Calu3 (cell line): ENCODE results near the gene AFF2. TPM values are rescaled to one million over a fixed set of nuclear protein-coding genes. Genes with fewer than 3 reads are reported as not detected.

Experiments used
- BruUV-seq: library from RNA; stranded (reverse); fragments of 400-500 nt; replicated peaks from 2 replicates; lab custom pipeline; 2021; lab: Mats Ljungman, UMichigan
- CTCF ChIA-PET: fragments of 300-600 bp; sonication (Branson Sonifier 250); formaldehyde crosslinking; loops from one replicate; lab custom pipeline; 2022; ENCODE audit warnings: antibody characterized with exemption; lab: Charles Lee
- DNase-seq: peaks from one replicate; pipeline ENCODE4 v3.0.0; 2022
- H3K27ac Mint-ChIP-seq: one replicate; pipeline ENCODE4 v1.8.0; 2022; ENCODE audit warnings: mixed read lengths; ENCODE audit not compliant: unreplicated experiment
- H3K27me3 Mint-ChIP-seq: one replicate; pipeline ENCODE4 v1.8.0; 2022; ENCODE audit warnings: mixed read lengths; ENCODE audit not compliant: unreplicated experiment
- H3K36me3 Mint-ChIP-seq: one replicate; pipeline ENCODE4 v1.8.0; 2022; ENCODE audit warnings: mild to moderate bottlenecking, moderate library complexity, mixed read lengths; ENCODE audit not compliant: insufficient read depth, unreplicated experiment
- H3K4me1 Mint-ChIP-seq: one replicate; pipeline ENCODE4 v1.8.0; 2022; ENCODE audit warnings: mild to moderate bottlenecking, low read depth, mixed read lengths; ENCODE audit not compliant: unreplicated experiment
- H3K4me3 Mint-ChIP-seq: one replicate; pipeline ENCODE4 v1.8.0; 2022; ENCODE audit warnings: mild to moderate bottlenecking, low read depth, moderate library complexity, mixed read lengths; ENCODE audit not compliant: unreplicated experiment
- H3K9me3 Mint-ChIP-seq: one replicate; pipeline ENCODE4 v1.8.0; 2022; ENCODE audit warnings: low read depth, mixed read lengths; ENCODE audit not compliant: unreplicated experiment
- intact Hi-C: fragments of 100-400 bp; cut with micrococcal nuclease; formaldehyde crosslinking; loops from one replicate; pipeline ENCODE4 v1.10.0; 2022; ENCODE audit not compliant: unreplicated experiment
- total RNA-seq: library from RNA; stranded (reverse); gene quantifications from 2 replicates; pipeline ENCODE4 v1.2.3, GENCODE V29; 2022
- TF ChIP-seq, protein P1 (sequence below): fragments of 200-600 bp; IDR thresholded peaks from one replicate; pipeline ENCODE4 v1.8.0; 2022; ENCODE audit warnings: antibody characterized with exemption; ENCODE audit not compliant: unreplicated experiment

AFF2 gene
- total RNA-seq, 1 experiment from 2014 or later = 0.17 TPM

DNA sequence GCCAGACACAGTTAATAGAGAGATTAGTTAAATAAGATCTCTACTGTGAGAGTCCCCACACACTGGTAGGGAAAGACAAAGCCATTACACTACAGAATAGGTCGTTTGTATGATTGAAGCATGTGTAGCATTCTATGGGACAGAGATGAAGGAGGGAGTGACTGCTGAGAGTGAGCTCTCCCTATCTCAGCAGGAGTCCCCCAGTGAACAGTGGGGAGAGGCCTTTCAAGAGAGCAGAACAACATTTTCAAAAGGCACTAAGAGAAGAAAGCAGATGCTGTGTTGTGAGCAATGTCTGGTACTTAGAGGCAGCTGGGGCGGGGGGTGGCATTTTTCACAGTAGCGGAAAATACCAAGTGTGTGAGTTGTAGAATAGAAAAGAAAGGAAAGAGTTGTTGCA, 413.6 kb downstream of the AFF2 start:
- DNase-seq = no peak
- H3K4me1 Mint-ChIP-seq = no peaks in the 10 kb centered on the region
- no peaks in the 10 kb centered on the region for H3K9me3 Mint-ChIP-seq
- TF ChIP-seq, protein P1, sequence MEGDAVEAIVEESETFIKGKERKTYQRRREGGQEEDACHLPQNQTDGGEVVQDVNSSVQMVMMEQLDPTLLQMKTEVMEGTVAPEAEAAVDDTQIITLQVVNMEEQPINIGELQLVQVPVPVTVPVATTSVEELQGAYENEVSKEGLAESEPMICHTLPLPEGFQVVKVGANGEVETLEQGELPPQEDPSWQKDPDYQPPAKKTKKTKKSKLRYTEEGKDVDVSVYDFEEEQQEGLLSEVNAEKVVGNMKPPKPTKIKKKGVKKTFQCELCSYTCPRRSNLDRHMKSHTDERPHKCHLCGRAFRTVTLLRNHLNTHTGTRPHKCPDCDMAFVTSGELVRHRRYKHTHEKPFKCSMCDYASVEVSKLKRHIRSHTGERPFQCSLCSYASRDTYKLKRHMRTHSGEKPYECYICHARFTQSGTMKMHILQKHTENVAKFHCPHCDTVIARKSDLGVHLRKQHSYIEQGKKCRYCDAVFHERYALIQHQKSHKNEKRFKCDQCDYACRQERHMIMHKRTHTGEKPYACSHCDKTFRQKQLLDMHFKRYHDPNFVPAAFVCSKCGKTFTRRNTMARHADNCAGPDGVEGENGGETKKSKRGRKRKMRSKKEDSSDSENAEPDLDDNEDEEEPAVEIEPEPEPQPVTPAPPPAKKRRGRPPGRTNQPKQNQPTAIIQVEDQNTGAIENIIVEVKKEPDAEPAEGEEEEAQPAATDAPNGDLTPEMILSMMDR = no peak
- no peaks in the 10 kb centered on the region for H3K36me3 Mint-ChIP-seq
- H3K27ac Mint-ChIP-seq = no peak overlapping the region
- no TSS peak for BruUV-seq
- no peak overlapping the region for H3K4me3 Mint-ChIP-seq
- intact Hi-C loops = no loop called here
- CTCF ChIA-PET = no interaction called here
- no peaks in the 10 kb centered on the region for H3K27me3 Mint-ChIP-seq

DNA sequence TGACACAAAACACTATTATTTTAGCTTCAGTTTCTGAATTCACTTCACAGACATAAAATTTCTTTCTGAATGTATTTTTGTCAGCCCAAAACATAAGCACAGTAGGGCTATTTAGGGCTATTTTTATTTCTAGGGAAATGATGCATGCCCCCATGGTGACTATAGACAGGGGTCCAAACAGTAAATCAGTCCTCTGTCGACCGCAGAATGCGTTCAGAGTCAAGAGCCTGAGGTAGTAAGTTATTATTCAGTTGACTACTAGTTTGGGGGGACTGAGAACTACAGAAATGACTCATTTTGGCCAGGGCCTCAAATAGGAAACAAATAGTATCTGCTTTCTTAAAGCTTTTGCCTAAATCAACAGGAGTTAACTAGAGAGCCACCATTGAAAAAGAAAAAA, 414.4 kb downstream of the AFF2 start:
- BruUV-seq = no TSS peak
- Mint-ChIP-seq H3K27ac (no peak overlapping the region), H3K9me3 (no peaks in the 10 kb centered on the region), H3K4me1 (no peaks in the 10 kb centered on the region), H3K27me3 (no peaks in the 10 kb centered on the region), H3K4me3 (no peak overlapping the region), H3K36me3 (no peaks in the 10 kb centered on the region)
- CTCF ChIA-PET = no interaction called here
- TF ChIP-seq, protein P1 = no peak
- intact Hi-C loops = no loop called here
- no peak for DNase-seq

DNA sequence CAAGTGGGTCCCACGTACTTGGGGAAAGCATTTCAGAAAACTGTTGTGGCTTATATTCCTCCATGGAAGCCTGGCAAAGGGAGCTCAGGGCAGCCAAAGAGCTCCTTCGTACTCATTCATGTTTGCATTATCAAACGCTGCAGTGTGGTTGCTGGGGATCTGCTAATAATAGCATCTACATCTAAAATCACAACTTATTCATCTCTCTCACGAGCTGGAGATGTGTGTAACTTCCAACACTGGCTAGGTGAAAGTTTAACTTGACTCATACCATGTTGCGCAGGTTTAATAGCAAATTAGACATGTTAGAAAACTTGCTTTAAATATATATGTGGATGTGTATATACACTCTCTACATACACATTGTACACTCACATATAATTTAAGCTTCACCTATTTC, 415.1 kb downstream of the AFF2 start:
- Mint-ChIP-seq H3K27ac (no peak overlapping the region), H3K4me1 (no peaks in the 10 kb centered on the region), H3K4me3 (no peak overlapping the region), H3K27me3 (no peaks in the 10 kb centered on the region), H3K36me3 (no peaks in the 10 kb centered on the region), H3K9me3 (no peaks in the 10 kb centered on the region)
- TF ChIP-seq, protein P1 = no peak
- no peak for DNase-seq
- BruUV-seq = no TSS peak
- CTCF ChIA-PET = no interaction called here
- intact Hi-C loops = no loop called here

DNA sequence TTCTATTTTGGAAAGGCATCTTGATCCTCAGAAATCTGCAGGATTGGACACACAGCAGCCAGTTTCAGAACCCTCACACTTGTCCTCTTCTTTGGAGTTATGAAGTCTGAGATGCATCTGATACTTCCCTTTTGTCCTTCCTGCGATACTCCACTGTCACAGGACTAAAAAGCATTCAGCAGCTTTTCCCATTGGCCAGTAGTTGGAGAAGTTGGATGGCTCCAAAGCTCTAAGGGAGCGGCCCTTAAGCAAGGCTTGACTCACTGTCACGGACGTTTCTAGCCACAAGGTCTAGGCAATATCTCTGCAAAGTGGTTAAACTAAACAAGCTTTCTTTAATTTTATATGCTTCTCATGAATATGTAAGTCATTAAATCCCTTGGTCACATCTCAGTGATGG, 417.0 kb downstream of the AFF2 start:
- no peak overlapping the region for H3K4me3 Mint-ChIP-seq
- intact Hi-C loops = no loop called here
- no peak for DNase-seq
- H3K36me3 Mint-ChIP-seq = no peaks in the 10 kb centered on the region
- no peaks in the 10 kb centered on the region for H3K4me1 Mint-ChIP-seq
- TF ChIP-seq, protein P1 = no peak
- H3K9me3 Mint-ChIP-seq = no peaks in the 10 kb centered on the region
- CTCF ChIA-PET = no interaction called here
- no peak overlapping the region for H3K27ac Mint-ChIP-seq
- no TSS peak for BruUV-seq
- H3K27me3 Mint-ChIP-seq = no peaks in the 10 kb centered on the region

DNA sequence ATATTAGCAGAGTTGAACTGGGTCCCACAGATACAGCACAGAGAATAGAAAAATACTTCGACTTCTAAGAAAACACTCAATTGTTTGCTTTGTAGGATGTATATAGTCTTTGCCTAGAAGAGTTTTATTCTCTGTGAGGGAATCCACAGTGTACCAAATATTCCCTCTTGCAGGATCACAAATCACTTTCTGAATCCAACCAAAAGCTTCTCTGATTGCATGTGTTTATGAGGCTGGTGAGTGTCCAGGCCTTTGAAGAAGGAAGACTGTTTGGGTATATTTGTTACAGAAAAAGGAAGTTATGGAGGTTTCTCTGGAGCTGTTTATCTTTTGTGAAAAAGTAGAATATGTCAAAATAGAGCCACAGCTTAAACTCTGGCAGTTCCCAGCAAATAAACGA, 423.2 kb downstream of the AFF2 start:
- Mint-ChIP-seq H3K4me3 (no peak overlapping the region), H3K9me3 (peaks cover 3% of the 10 kb centered on the region), H3K4me1 (no peaks in the 10 kb centered on the region), H3K27me3 (no peaks in the 10 kb centered on the region), H3K27ac (no peak overlapping the region), H3K36me3 (no peaks in the 10 kb centered on the region)
- TF ChIP-seq, protein P1 = no peak
- BruUV-seq = no TSS peak
- intact Hi-C loops = no loop called here
- no peak for DNase-seq
- CTCF ChIA-PET = no interaction called here
